KMS-11 (cell line): ENCODE results near the gene ENGASE.

ENCODE experiments used
- H2AFZ ChIP-seq: fragments of 200-600 bp; sonication (generic); 2 replicates; pipeline ENCODE4 v1.6.1; 2016; ENCODE audit warnings: antibody characterized with exemption, mixed run types, low read depth
- H3K27ac ChIP-seq: fragments of 200-600 bp; sonication (generic); 2 replicates; pipeline ENCODE4 v1.6.1; 2016; ENCODE audit warnings: mild to moderate bottlenecking, mixed run types
- H3K27me3 ChIP-seq: fragments of 200-600 bp; sonication (generic); 2 replicates; pipeline ENCODE4 v1.6.1; 2017; ENCODE audit warnings: mild to moderate bottlenecking, low read depth, mixed run types, moderate library complexity; ENCODE audit not compliant: insufficient read depth
- H3K36me3 ChIP-seq: fragments of 200-600 bp; sonication (generic); 2 replicates; pipeline ENCODE4 v1.6.1; 2017; ENCODE audit warnings: mild to moderate bottlenecking, mixed run types; ENCODE audit not compliant: insufficient read depth
- H3K4me1 ChIP-seq: fragments of 200-600 bp; sonication (generic); 2 replicates; pipeline ENCODE4 v1.6.1; 2016; ENCODE audit warnings: mild to moderate bottlenecking, low read depth, mixed run types; ENCODE audit not compliant: poor library complexity, severe bottlenecking
- H3K4me2 ChIP-seq: fragments of 200-600 bp; sonication (generic); 2 replicates; pipeline ENCODE4 v1.7.0; 2016; ENCODE audit warnings: mild to moderate bottlenecking, mixed run types
- H3K4me3 ChIP-seq: fragments of 200-600 bp; sonication (generic); IDR thresholded peaks from 2 replicates; pipeline ENCODE4 v1.6.1; 2017; ENCODE audit warnings: low read depth, low read length, mixed read lengths; ENCODE audit not compliant: insufficient read depth
- H3K79me2 ChIP-seq: fragments of 200-600 bp; sonication (generic); 2 replicates; pipeline ENCODE4 v1.6.1; 2016; ENCODE audit warnings: low read depth, mixed run types; ENCODE audit not compliant: insufficient read depth
- H3K9ac ChIP-seq: fragments of 200-600 bp; sonication (generic); 2 replicates; pipeline ENCODE4 v1.6.1; 2016; ENCODE audit warnings: mild to moderate bottlenecking, mixed run types
- H4K20me1 ChIP-seq: fragments of 200-600 bp; sonication (generic); 2 replicates; pipeline ENCODE4 v1.6.1; 2016; ENCODE audit warnings: mild to moderate bottlenecking, mixed run types; ENCODE audit not compliant: insufficient read depth
- CTCF ChIP-seq: fragments of 200-600 bp; sonication (generic); conservative IDR thresholded peaks from 2 replicates; pipeline ENCODE4 v1.6.1; 2017; ENCODE audit warnings: low read depth, mild to moderate bottlenecking, antibody characterized with exemption, low read length, moderate library complexity, mixed read lengths

The ENGASE gene

GRCh38 chr17:79039171-79039570 is 35.5 kb upstream of the ENGASE start:
- Histone ChIP-seq H3K4me2 (no peak overlapping the region), H3K4me3 (no peak overlapping the region), H3K36me3 (no peaks in the 10 kb centered on the region), H3K4me1 (no peaks in the 10 kb centered on the region), H3K27ac (no peak overlapping the region), H3K27me3 (peaks cover 75% of the 10 kb centered on the region), H3K79me2 (no peaks in the 10 kb centered on the region), H2AFZ (no peak overlapping the region), H3K9ac (no peak overlapping the region), H4K20me1 (no peaks in the 10 kb centered on the region)
- TF ChIP-seq CTCF = no peak

- Histone ChIP-seq H3K4me3 (no peak overlapping the region), H2AFZ (no peak overlapping the region), H3K27me3 (peaks cover 75% of the 10 kb centered on the region), H3K27ac (no peak overlapping the region), H4K20me1 (no peaks in the 10 kb centered on the region), H3K9ac (no peak overlapping the region), H3K36me3 (no peaks in the 10 kb centered on the region), H3K4me2 (no peak overlapping the region), H3K79me2 (no peaks in the 10 kb centered on the region), H3K4me1 (no peaks in the 10 kb centered on the region)
- no peak for TF ChIP-seq CTCF
Measured at GRCh38 chr17:79039886-79040285, 34.7 kb upstream of the ENGASE start.

GRCh38 chr17:79041041-79041570 is 33.5 kb upstream of the ENGASE start:
- Histone ChIP-seq H3K79me2 (no peaks in the 10 kb centered on the region), H3K36me3 (no peaks in the 10 kb centered on the region), H3K4me1 (no peaks in the 10 kb centered on the region), H4K20me1 (no peaks in the 10 kb centered on the region), H3K27ac (no peak overlapping the region), H3K4me3 (no peak overlapping the region), H3K27me3 (peaks cover 74% of the 10 kb centered on the region), H3K9ac (no peak overlapping the region), H3K4me2 (no peak overlapping the region), H2AFZ (no peak overlapping the region)
- TF ChIP-seq CTCF = no peak

GRCh38 chr17:79041723-79042420 is 32.8 kb upstream of the ENGASE start:
- Histone ChIP-seq H3K9ac (no peak overlapping the region), H3K4me2 (no peak overlapping the region), H3K4me3 (no peak overlapping the region)

More at GRCh38 chr17:79041723-79042420, 32.8 kb upstream of the ENGASE start:
- Histone ChIP-seq H3K27ac (no peak overlapping the region), H3K27me3 (peaks cover 75% of the 10 kb centered on the region), H4K20me1 (no peaks in the 10 kb centered on the region), H3K4me1 (no peaks in the 10 kb centered on the region), H2AFZ (no peak overlapping the region), H3K36me3 (no peaks in the 10 kb centered on the region), H3K79me2 (no peaks in the 10 kb centered on the region)
- TF ChIP-seq CTCF = no peak
